A549 (cell line): ENCODE measurements around the gene MBNL1. TPM values are rescaled to one million over a fixed set of nuclear protein-coding genes. Genes with fewer than 3 reads are reported as not detected.
"Not testable (repeated sequence)": the region's sequence is repeated elsewhere in the genome, so short reads cannot be mapped to it uniquely, and the experiment has no call there.

Experiments
- ATAC-seq, 2 experiments: fragments of 200-7000 bp in 1 of 2; fragments of >200 bp in 1 of 2; cut with Nextera tagmentation in 1 of 2; cut with Tn5 transposase in 1 of 2; 3 replicates each; pipeline versions ENCODE4 v1.8.0 to v1.9.1; 2018 to 2020; ENCODE audit warnings: mild to moderate bottlenecking in 1 of 2, moderate library complexity in 1 of 2
- CTCF ChIA-PET: fragments of 300-600 bp; sonication (Branson Sonifier 250); formaldehyde crosslinking; extraction: SDS; loops from one replicate; lab custom pipeline; 2021; ENCODE audit warnings: antibody characterized with exemption, inconsistent platforms; lab: Yijun Ruan, JAX
- POLR2A ChIA-PET: fragments of 350-600 bp; formaldehyde crosslinking; extraction: SDS; loops from one replicate; lab custom pipeline; 2021; ENCODE audit warnings: antibody characterized with exemption, inconsistent platforms; lab: Yijun Ruan, JAX
- DNase-seq, 2 experiments: peaks; one replicate each; pipeline versions ENCODE4 v3.0.0 to v3.0.0-alpha.2; 2011 to 2016; ENCODE audit warnings: low read depth in 1 of 2, low spot score in 1 of 2
- FAIRE-seq: peaks from 2 replicates; lab custom pipeline; 2011; peaks lifted over from hg19 to GRCh38; lab: Jason Lieb, UNC
- H3K27ac ChIP-seq, 2 experiments: fragments of >200 bp; sonication (Bioruptor Twin); formaldehyde crosslinking; 3 replicates each; pipeline ENCODE4 v1.5.1; 2016 to 2017
- H3K4me1 ChIP-seq: fragments of >200 bp; sonication (Bioruptor Twin); formaldehyde crosslinking; 3 replicates; pipeline ENCODE4 v1.6.1; 2016
- H3K4me2 ChIP-seq: fragments of >200 bp; sonication (Bioruptor Twin); formaldehyde crosslinking; 3 replicates; pipeline ENCODE4 v1.6.1; 2016
- H3K4me3 ChIP-seq: fragments of >200 bp; sonication (Bioruptor Twin); formaldehyde crosslinking; 3 replicates; pipeline ENCODE4 v1.5.1; 2016
- H3K9me3 ChIP-seq: fragments of >200 bp; sonication (Bioruptor Twin); formaldehyde crosslinking; 3 replicates; pipeline ENCODE4 v1.6.1; 2016
- BCL3 ChIP-seq: fragments of >200 bp; sonication (Bioruptor Twin); formaldehyde crosslinking; IDR thresholded peaks from 3 replicates; pipeline ENCODE4 v1.6.1; 2016
- CEBPB ChIP-seq, 2 experiments: fragments of >200 bp in 1 of 2; sonication (Bioruptor Twin) in 1 of 2; formaldehyde crosslinking in 1 of 2; IDR thresholded peaks; 2 replicates each; pipeline ENCODE4 v1.6.1; 2012 to 2016
- CTCF ChIP-seq: fragments of >200 bp; sonication (Bioruptor Twin); formaldehyde crosslinking; IDR thresholded peaks from 3 replicates; pipeline ENCODE4 v1.5.1; 2016
- EHF ChIP-seq: fragments of 250-450 bp; sonication (Bioruptor Pico); IDR thresholded peaks from 2 replicates; pipeline ENCODE4 v1.5.0; 2020; ENCODE audit warnings: mild to moderate bottlenecking
- EHMT2 ChIP-seq: fragments of 200-600 bp; sonication (generic); IDR thresholded peaks from 2 replicates; pipeline ENCODE4 v1.6.1; 2016; ENCODE audit warnings: antibody characterized with exemption, low read depth, mild to moderate bottlenecking, moderate library complexity
- ELK1 ChIP-seq: fragments of 150-350 bp; IDR thresholded peaks from 2 replicates; pipeline ENCODE4 v1.6.1; 2014; ENCODE audit warnings: low read depth, mild to moderate bottlenecking, low read length
- FOXS1 ChIP-seq: fragments of 250-450 bp; sonication (Bioruptor Pico); IDR thresholded peaks from 2 replicates; pipeline ENCODE4 v1.5.0; 2020; ENCODE audit warnings: mild to moderate bottlenecking, moderate library complexity
- HOXB13 ChIP-seq: fragments of 250-450 bp; sonication (Bioruptor Pico); IDR thresholded peaks from 2 replicates; pipeline ENCODE4 v1.5.0; 2020; ENCODE audit warnings: low read depth, mild to moderate bottlenecking, moderate library complexity
- JUN ChIP-seq, 2 experiments: fragments of >200 bp; sonication (Bioruptor Twin); formaldehyde crosslinking; IDR thresholded peaks; 2 replicates in 1 of 2; 3 replicates in 1 of 2; pipeline ENCODE4 v1.6.1; 2016 to 2017
- KDM1A ChIP-seq: fragments of 200-600 bp; sonication (generic); IDR thresholded peaks from 2 replicates; pipeline ENCODE4 v1.6.1; 2016; ENCODE audit warnings: low read depth, mild to moderate bottlenecking
- MAX ChIP-seq: IDR thresholded peaks from 2 replicates; pipeline ENCODE4 v1.6.1; 2012
- NPAS2 ChIP-seq: fragments of 250-450 bp; sonication (Bioruptor Pico); IDR thresholded peaks from 2 replicates; pipeline ENCODE4 v1.8.0; 2022; ENCODE audit warnings: mild to moderate bottlenecking, moderate library complexity, borderline replicate concordance
- PHF8 ChIP-seq: fragments of 200-600 bp; sonication (generic); IDR thresholded peaks from 2 replicates; pipeline ENCODE4 v1.6.1; 2016; ENCODE audit warnings: low read depth, mild to moderate bottlenecking, antibody characterized with exemption, moderate library complexity, borderline replicate concordance
- RNF2 ChIP-seq: fragments of 200-600 bp; sonication (generic); IDR thresholded peaks from 2 replicates; pipeline ENCODE4 v1.6.1; 2016; ENCODE audit warnings: low read depth, mild to moderate bottlenecking, antibody characterized with exemption, moderate library complexity, borderline replicate concordance
- SREBF2 ChIP-seq: fragments of 450-650 bp; IDR thresholded peaks from 2 replicates; pipeline ENCODE4 v1.6.1; 2014; ENCODE audit warnings: mild to moderate bottlenecking, moderate library complexity
- ZC3H11A ChIP-seq: fragments of 450-650 bp; IDR thresholded peaks from 2 replicates; pipeline ENCODE4 v1.6.1; 2014; ENCODE audit warnings: antibody characterized with exemption, mild to moderate bottlenecking
- WGBS: methylation state at CpG from one replicate; pipeline ENCODE4 v1.1.6; 2017; ENCODE audit errors: missing lambda C conversion rate; 5-methylcytosine and 5-hydroxymethylcytosine counted together
- polyA plus RNA-seq, 4 experiments: library from polyadenylated mRNA; depleted of rRNA in 3 of 4; stranded (reverse); fragments of >200 nt; fragmentation: RNase III in 1 of 4; extraction: RNeasy Plus Mini Kit Qiagen cat#74134 plus additional on column Dnase treatment in 1 of 4; gene quantifications; 2 replicates in 3 of 4; 3 replicates in 1 of 4; pipeline ENCODE4 v1.2.3, GENCODE V29; 2011 to 2017

MBNL1 gene
- polyA plus RNA-seq, 2 of the 4 experiments (the other 2 are of a cell fraction) = 60.5 to 92.5 TPM

GRCh38 chr3:152430223-152431002 lies 161.7 kb downstream of the MBNL1 start:
- ChIA-PET CTCF (interaction anchor here (0.7 to 2.2 kb wide), 3 partner anchors 8 to 42 kb away, joined by 3 to 12 read pairs (median 4); no protein-coding TSS in a partner anchor), POLR2A (no interaction called here)
- ATAC-seq (no peak), FAIRE-seq (no peak), DNase-seq (no peak)
- H3K9me3 ChIP-seq = peaks cover 6% of the 10 kb centered on the region; the same call in 1 of the 3 replicates
- H3K4me2 ChIP-seq = no peak overlapping the region
- H3K4me1 ChIP-seq = no peaks in the 10 kb centered on the region; the same call in 2 of the 3 replicates
- no peak for TF ChIP-seq CTCF
- no peak for TF ChIP-seq FOXS1 (CRISPR knock-in tag)
- no peak for TF ChIP-seq KDM1A
- TF ChIP-seq EHMT2 = no peak
- TF ChIP-seq ZC3H11A = no peak
- TF ChIP-seq PHF8 = no peak
- TF ChIP-seq JUN (IDR thresholded peaks at IDR 0.05) = no peak
- TF ChIP-seq HOXB13 (CRISPR knock-in tag) = no peak
- no peak for TF ChIP-seq ELK1
- TF ChIP-seq CEBPB (IDR thresholded peaks at IDR 0.05) = no peak
- TF ChIP-seq EHF (CRISPR knock-in tag) = no peak
- TF ChIP-seq SREBF2 = no peak
- TF ChIP-seq NPAS2 = no peak
- no peak for TF ChIP-seq MAX
- TF ChIP-seq RNF2 = no peak
- WGBS = 91% methylated on average over 2 of the region's 2 CpGs
- no peak overlapping the region for H3K4me3 ChIP-seq
- no peak overlapping the region for H3K27ac ChIP-seq

- DNase-seq = no peak
- H3K4me1 ChIP-seq = peaks cover 9% of the 10 kb centered on the region; the same call in 2 of the 3 replicates
- 99% methylated on average over 2 of the region's 2 CpGs for WGBS
- peaks cover 6% of the 10 kb centered on the region; the same call in 1 of the 3 replicates for H3K9me3 ChIP-seq
- no peak overlapping the region for H3K4me2 ChIP-seq
- H3K27ac ChIP-seq = no peak overlapping the region
- no peak for FAIRE-seq
- POLR2A ChIA-PET = no interaction called here
- CTCF ChIA-PET = no interaction called here
- TF ChIP-seq KDM1A (0 out of 2 replicates have a peak, but pooled peaks have one; percentile 18), BCL3 (no peak)
- H3K4me3 ChIP-seq = no peak overlapping the region
- ATAC-seq = no peak
These were observed 165.4 kb downstream of the MBNL1 start for GRCh38 chr3:152434142-152434541.

GRCh38 chr3:152435210-152435609 lies 166.5 kb downstream of the MBNL1 start:
- H3K4me2 ChIP-seq, DNase-seq, FAIRE-seq, H3K9me3 ChIP-seq, POLR2A ChIA-PET, ATAC-seq, H3K4me3 ChIP-seq, H3K4me1 ChIP-seq: not testable (repeated sequence)
- CTCF ChIA-PET = interaction anchor here (1.2 to 1.6 kb wide), 2 partner anchors 9 to 17 kb away, joined by 3 to 5 read pairs; no protein-coding TSS in a partner anchor
- TF ChIP-seq KDM1A = peak; percentile 74; the same call in 1 of the 2 replicates
- TF ChIP-seq, all 56 proteins: peak for 1; not testable (repeated sequence) for 55
- not testable (repeated sequence) for H3K27ac ChIP-seq
